Tibial nerve (tissue), 4 donors: Measurements from ENCODE around the gene FAM83F. TPM values are rescaled to one million over a fixed set of nuclear protein-coding genes. Genes with fewer than 3 reads are reported as not detected.

Source experiments
- DNase-seq, 2 donors: peaks; one replicate each; pipeline ENCODE4 v3.0.0-alpha.2; 2019; ENCODE audit warnings: low spot score in 2 of 2
- H3K27ac ChIP-seq, 4 donors: fragments of 200-600 bp; sonication (generic) in 3 of 4; one replicate each; pipeline ENCODE4 v1.5.1; 2017 to 2019; ENCODE audit warnings: mild to moderate bottlenecking in 1 of 4
- H3K27me3 ChIP-seq, 2 donors: fragments of 200-600 bp; sonication (generic) in 1 of 2; one replicate each; pipeline versions ENCODE4 v1.5.1 to v1.6.0; 2017 to 2019
- H3K36me3 ChIP-seq, 3 donors: fragments of 200-600 bp; sonication (generic); one replicate each; pipeline ENCODE4 v1.5.1; 2018 to 2019
- H3K4me1 ChIP-seq, 4 donors: fragments of 200-600 bp; sonication (generic) in 3 of 4; one replicate each; pipeline ENCODE4 v1.5.1; 2017 to 2019
- H3K4me3 ChIP-seq, 4 donors: fragments of 200-600 bp; sonication (generic) in 3 of 4; one replicate each; pipeline ENCODE4 v1.5.1; 2017 to 2019; ENCODE audit warnings: mild to moderate bottlenecking in 1 of 4, moderate library complexity in 1 of 4
- H3K9me3 ChIP-seq, 4 donors: fragments of 200-600 bp; sonication (generic) in 3 of 4; one replicate each; pipeline ENCODE4 v1.5.1; 2017 to 2019
- CTCF ChIP-seq, 5 experiments: fragments of 200-600 bp in 3 of 5; fragments of 450-650 bp in 2 of 5; sonication (generic) in 3 of 5; IDR thresholded peaks; one replicate each; pipeline ENCODE4 v1.5.1; 2016 to 2019; ENCODE audit warnings: antibody characterized with exemption in 5 of 5, mild to moderate bottlenecking in 3 of 5, moderate library complexity in 2 of 5
- EP300 ChIP-seq, 2 donors: sonication (generic); formaldehyde crosslinking; IDR thresholded peaks; one replicate each; pipeline ENCODE4 v1.6.1; 2017; ENCODE audit warnings: antibody characterized with exemption in 2 of 2, mild to moderate bottlenecking in 1 of 2
- POLR2A ChIP-seq, 2 donors: fragments of 450-650 bp; IDR thresholded peaks; one replicate each; pipeline ENCODE4 v1.6.1; 2017; ENCODE audit warnings: antibody characterized with exemption in 2 of 2, mild to moderate bottlenecking in 2 of 2, moderate library complexity in 2 of 2
- WGBS, 2 donors: methylation state at CpG; one replicate each; pipeline ENCODE4 v1.1.5; 2018; 5-methylcytosine and 5-hydroxymethylcytosine counted together
- total RNA-seq, 4 donors: library from RNA; depleted of rRNA; stranded (reverse); fragments of >200 nt; gene quantifications; one replicate each; pipeline ENCODE4 v1.1.0, GENCODE V29; 2016

The FAM83F gene
- total RNA-seq, 4 donors from 2014 or later, result 8.2 to 11.2 (median 9.8) TPM

GRCh38 chr22:39983346-39983745 is 11.4 kb upstream of the FAM83F start:
- Histone ChIP-seq H3K27ac (no peak overlapping the region), H3K4me3 (no peak overlapping the region), H3K4me1 (no peaks in the 10 kb centered on the region), H3K9me3 (no peaks in the 10 kb centered on the region), H3K36me3 (no peaks in the 10 kb centered on the region), H3K27me3 (no peaks in the 10 kb centered on the region)
- TF ChIP-seq CTCF (IDR thresholded peaks at IDR 0.05) (no peak), POLR2A (IDR thresholded peaks at IDR 0.05) (no peak), EP300 (IDR thresholded peaks at IDR 0.05) (no peak)
- DNase-seq, result no peak
- WGBS, 2 donors, result 75 to 95% methylated on average over 4 of the region's 4 CpGs

DNA sequence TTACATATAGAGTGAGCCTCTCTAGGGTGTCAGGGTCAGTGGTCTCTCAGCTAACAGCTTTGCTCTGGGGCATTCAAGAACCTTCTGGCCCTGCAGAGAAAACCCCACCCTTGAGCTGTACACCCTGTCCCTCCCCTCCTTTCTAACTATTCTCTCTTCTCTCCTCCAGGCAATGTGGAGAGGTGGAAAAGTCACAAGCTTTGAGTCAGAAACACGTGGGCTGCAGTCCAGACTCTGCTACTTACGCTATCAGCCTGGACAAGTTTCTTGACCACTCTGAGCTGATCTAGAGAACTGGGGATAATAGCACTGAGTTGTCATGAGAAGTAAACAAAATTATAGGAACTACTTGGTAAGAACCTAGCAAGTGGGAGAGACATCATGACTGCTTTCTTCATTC is 10.7 kb upstream of the FAM83F start:
- Histone ChIP-seq H3K27ac (no peak overlapping the region), H3K4me1 (no peaks in the 10 kb centered on the region), H3K36me3 (no peaks in the 10 kb centered on the region), H3K9me3 (no peaks in the 10 kb centered on the region), H3K4me3 (no peak overlapping the region), H3K27me3 (no peaks in the 10 kb centered on the region)
- TF ChIP-seq POLR2A (IDR thresholded peaks at IDR 0.05) (no peak), EP300 (IDR thresholded peaks at IDR 0.05) (no peak), CTCF (IDR thresholded peaks at IDR 0.05) (no peak)
- WGBS, 2 donors, result 51 to 60% methylated on average over 2 of the region's 2 CpGs
- no peak for DNase-seq

DNA sequence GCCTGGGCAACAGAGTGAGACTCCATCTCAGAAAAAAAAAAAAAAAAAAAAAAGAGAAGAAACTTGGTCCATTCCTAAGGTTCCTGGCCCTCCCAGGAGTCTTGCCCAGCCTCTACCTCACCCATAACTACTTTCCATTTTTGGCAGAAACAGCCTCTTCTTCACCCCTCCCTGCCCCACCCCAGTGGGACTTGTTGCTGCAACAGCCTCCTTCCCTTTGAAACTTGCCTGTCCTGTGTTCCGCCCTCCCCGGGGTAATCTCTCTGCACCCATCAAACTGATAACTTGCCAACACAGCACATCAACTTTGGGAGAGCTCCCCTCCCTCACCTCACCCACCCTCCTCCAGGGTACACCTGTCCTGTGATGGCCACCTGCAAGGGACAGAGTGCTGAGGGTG is 10.0 kb upstream of the FAM83F start:
- TF ChIP-seq CTCF (IDR thresholded peaks at IDR 0.05) (no peak), POLR2A (IDR thresholded peaks at IDR 0.05) (no peak), EP300 (IDR thresholded peaks at IDR 0.05) (no peak)
- H3K36me3 ChIP-seq, result no peaks in the 10 kb centered on the region
- H3K4me3 ChIP-seq, result no peak overlapping the region
- no peak for DNase-seq
- H3K9me3 ChIP-seq, result no peaks in the 10 kb centered on the region
- no peak overlapping the region for H3K27ac ChIP-seq
- H3K27me3 ChIP-seq, result no peaks in the 10 kb centered on the region
- WGBS, 2 donors, result 90 to 93% methylated on average over 2 of the region's 2 CpGs
- H3K4me1 ChIP-seq, result no peaks in the 10 kb centered on the region

GRCh38 chr22:39985383-39986035 is 9.2 kb upstream of the FAM83F start:
- no peaks in the 10 kb centered on the region for H3K9me3 ChIP-seq
- H3K36me3 ChIP-seq, result no peaks in the 10 kb centered on the region
- no peaks in the 10 kb centered on the region for H3K27me3 ChIP-seq
- no peak for DNase-seq
- no peak overlapping the region for H3K4me3 ChIP-seq
- H3K27ac ChIP-seq, result peak overlapping the region in 1 of 4 donors; percentile 12
- WGBS, 2 donors, result 85 to 91% methylated on average over 7 of the region's 7 CpGs
- TF ChIP-seq EP300 (IDR thresholded peaks at IDR 0.05), result no peak
- no peak for TF ChIP-seq POLR2A (IDR thresholded peaks at IDR 0.05)
- no peak for TF ChIP-seq CTCF (IDR thresholded peaks at IDR 0.05)
- no peaks in the 10 kb centered on the region for H3K4me1 ChIP-seq

DNA sequence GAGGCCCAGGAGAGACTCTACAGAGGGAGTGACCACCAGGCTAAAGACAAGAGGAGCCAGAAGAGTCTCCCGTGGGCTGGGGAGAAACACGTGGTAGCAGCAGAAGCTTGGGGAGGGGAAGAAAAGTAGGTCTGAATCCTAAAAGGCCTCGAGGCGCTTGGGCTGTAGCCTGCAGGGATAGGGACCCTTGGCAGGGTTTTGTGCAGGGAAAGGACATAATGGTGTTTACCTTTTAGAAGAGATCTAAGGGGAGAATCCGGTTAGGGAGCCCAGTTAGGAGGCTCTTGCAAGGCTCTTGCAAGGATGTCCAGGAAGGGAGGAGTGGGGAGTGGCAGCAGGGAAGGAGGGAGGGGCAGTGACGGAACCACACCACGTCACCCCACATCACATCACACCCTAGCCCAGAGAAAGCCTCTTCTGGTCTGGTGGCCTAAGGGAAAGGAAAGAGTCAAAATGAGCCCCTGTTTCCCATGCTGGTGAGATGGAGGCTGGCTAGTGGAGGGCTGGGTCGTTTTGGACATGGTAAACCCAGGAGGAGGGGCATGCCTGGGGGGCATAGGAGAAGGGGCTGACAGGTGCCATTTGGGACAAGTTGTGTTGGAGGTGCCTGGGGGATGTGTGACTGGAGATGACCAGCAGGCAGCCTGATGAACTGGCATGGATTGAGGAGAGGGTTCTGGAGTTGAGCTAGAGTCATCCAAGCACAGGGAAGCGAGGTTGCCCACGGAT is 6.2 kb upstream of the FAM83F start:
- 69 to 75% methylated on average over 10 of the region's 10 CpGs for WGBS, 2 donors
- Histone ChIP-seq H3K36me3 (no peaks in the 10 kb centered on the region), H3K4me3 (no peak overlapping the region), H3K9me3 (no peaks in the 10 kb centered on the region), H3K27me3 (peaks cover 0 to under 1% of the 10 kb centered on the region in 2 donors), H3K4me1 (no peaks in the 10 kb centered on the region), H3K27ac (no peak overlapping the region)
- DNase-seq, result no peak
- no peak for TF ChIP-seq POLR2A (IDR thresholded peaks at IDR 0.05)
- no peak for TF ChIP-seq CTCF (IDR thresholded peaks at IDR 0.05)
- no peak for TF ChIP-seq EP300 (IDR thresholded peaks at IDR 0.05)
